H1 (cell line): ENCODE data around the gene GID8. TPM values are rescaled to one million over a fixed set of nuclear protein-coding genes. Genes with fewer than 3 reads are reported as not detected.

Experiments
- ASH2L ChIP-seq: fragments of 200-600, 300-600 bp; sonication (generic); IDR thresholded peaks from one replicate; pipeline ENCODE4 v1.7.1; 2017; ENCODE audit warnings: low read length
- HDAC2 ChIP-seq, 2 experiments: fragments of 300-600 bp in 1 of 2; sonication (generic) in 1 of 2; IDR thresholded peaks; 2 replicates each; pipeline ENCODE4 v1.6.1; 2011 to 2012; ENCODE audit warnings: low read depth in 2 of 2, low read length in 2 of 2, mild to moderate bottlenecking in 2 of 2, moderate library complexity in 2 of 2, borderline replicate concordance in 1 of 2, inconsistent platforms in 1 of 2
- KDM4A ChIP-seq: IDR thresholded peaks from one replicate; pipeline ENCODE4 v1.7.1; 2012; ENCODE audit warnings: low read depth, mild to moderate bottlenecking, moderate library complexity, low read length, inconsistent platforms; ENCODE audit not compliant: severe bottlenecking
- SP2 ChIP-seq: IDR thresholded peaks from 2 replicates; pipeline ENCODE4 v1.6.1; 2012; ENCODE audit warnings: mild to moderate bottlenecking, low read length, inconsistent platforms
- SRF ChIP-seq: IDR thresholded peaks from 2 replicates; pipeline ENCODE4 v1.6.1; 2011; ENCODE audit warnings: mild to moderate bottlenecking, low read depth, low read length, moderate library complexity
- SUZ12 ChIP-seq: fragments of 200-600 bp; sonication (generic); IDR thresholded peaks from 2 replicates; pipeline ENCODE4 v1.6.1; 2012; ENCODE audit warnings: mild to moderate bottlenecking, inconsistent platforms, low read length, moderate library complexity, mixed read lengths
- YY1 ChIP-seq: IDR thresholded peaks from 2 replicates; pipeline ENCODE4 v1.6.1; 2011; ENCODE audit warnings: low read depth, mild to moderate bottlenecking, low read length
- polyA plus RNA-seq, 7 experiments: library from polyadenylated mRNA; depleted of rRNA in 3 of 7; stranded (reverse) in 5 of 7; unstranded in 2 of 7; fragments of >200 nt in 5 of 7; fragments of 200-250 nt in 2 of 7; gene quantifications; 1 replicate in 5 of 7; 2 replicates in 1 of 7; 4 replicates in 1 of 7; pipeline versions ENCODE4 v1.2.1 to v1.2.3, GENCODE V29; 2011 to 2013; ENCODE audit warnings: missing spikeins in 2 of 7, mixed read lengths in 2 of 7
- total RNA-seq: library from RNA; stranded (reverse); fragmentation: NEBNext Ultra II Directional; extraction: Animal tissue kit (Norgen Biotek cat#: 25700); gene quantifications from 2 replicates; pipeline ENCODE4 v1.2.1, GENCODE V29; 2021
- TF ChIP-seq, protein P1 (sequence below): IDR thresholded peaks from 2 replicates; pipeline ENCODE4 v1.6.1; 2012; ENCODE audit warnings: low read length, inconsistent platforms

The GID8 gene
- total and polyA plus RNA-seq, 2 of the 8 experiments (the other 6 are each of a cell fraction or from before 2014, with no cell fraction given), result 39.7 to 72.9 TPM

DNA sequence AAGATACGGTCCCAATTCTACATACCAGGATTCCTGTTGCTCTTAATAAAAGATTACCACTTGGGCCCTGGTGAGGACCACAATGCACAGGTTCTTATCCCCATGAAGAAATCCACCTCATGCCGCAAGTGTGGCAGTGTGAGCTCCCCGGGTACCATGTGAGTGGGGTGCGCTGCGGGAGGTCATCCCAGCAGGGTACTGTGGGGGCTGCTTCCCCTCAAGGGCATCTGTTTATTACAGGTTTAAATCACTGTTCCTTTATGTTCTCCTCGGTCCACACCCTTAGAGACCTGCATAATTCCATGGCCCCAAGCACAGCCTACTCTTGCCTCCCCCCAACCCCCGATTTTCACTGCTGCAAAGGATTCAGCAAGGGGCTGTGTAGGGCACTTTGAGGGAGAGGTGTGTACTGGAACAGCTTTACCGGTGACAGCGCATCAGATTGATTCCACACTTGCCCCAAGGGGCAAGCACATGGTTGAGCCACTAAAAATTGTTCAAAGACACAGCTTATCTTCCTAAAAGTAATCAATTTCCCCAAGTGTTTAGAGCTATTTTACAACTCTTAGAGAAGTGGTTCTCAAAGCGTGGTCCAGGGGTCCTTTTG lies 17.8 kb upstream of the GID8 start (continued):
- TF ChIP-seq SUZ12 (no peak), SP2 (no peak), YY1 (no peak), KDM4A (no peak), SRF (no peak), ASH2L (no peak), HDAC2 (IDR thresholded peaks at IDR 0.05; ENCODE audit: borderline replicate concordance in 1 of 2, low read depth in 2 of 2, low read length in 2 of 2) (no peak)
- TF ChIP-seq, protein P1, sequence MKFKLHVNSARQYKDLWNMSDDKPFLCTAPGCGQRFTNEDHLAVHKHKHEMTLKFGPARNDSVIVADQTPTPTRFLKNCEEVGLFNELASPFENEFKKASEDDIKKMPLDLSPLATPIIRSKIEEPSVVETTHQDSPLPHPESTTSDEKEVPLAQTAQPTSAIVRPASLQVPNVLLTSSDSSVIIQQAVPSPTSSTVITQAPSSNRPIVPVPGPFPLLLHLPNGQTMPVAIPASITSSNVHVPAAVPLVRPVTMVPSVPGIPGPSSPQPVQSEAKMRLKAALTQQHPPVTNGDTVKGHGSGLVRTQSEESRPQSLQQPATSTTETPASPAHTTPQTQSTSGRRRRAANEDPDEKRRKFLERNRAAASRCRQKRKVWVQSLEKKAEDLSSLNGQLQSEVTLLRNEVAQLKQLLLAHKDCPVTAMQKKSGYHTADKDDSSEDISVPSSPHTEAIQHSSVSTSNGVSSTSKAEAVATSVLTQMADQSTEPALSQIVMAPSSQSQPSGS, result no peak
